GM12891 (cell line): Measurements from ENCODE around the gene CCDC92.

Experiments
- DNase-seq: peaks from one replicate; pipeline ENCODE4 v3.0.0; 2011; ENCODE audit warnings: low spot score; ENCODE audit not compliant: insufficient read length
- FAIRE-seq: peaks from 2 replicates; lab custom pipeline; 2011; peaks lifted over from hg19 to GRCh38; lab: Jason Lieb, UNC
- PAX5 ChIP-seq: IDR thresholded peaks from 2 replicates; pipeline ENCODE4 v1.6.1; 2011; ENCODE audit warnings: low read length, moderate library complexity, mild to moderate bottlenecking; ENCODE audit not compliant: insufficient read depth, severe bottlenecking
- POLR2A ChIP-seq: IDR thresholded peaks from 2 replicates; pipeline ENCODE4 v1.6.1; 2011; ENCODE audit warnings: low read depth, low read length, control low read depth
- POLR2AphosphoS5 ChIP-seq: IDR thresholded peaks from 2 replicates; pipeline ENCODE4 v1.6.1; 2011; ENCODE audit warnings: low read depth, low read length, control low read depth
- POU2F2 ChIP-seq: IDR thresholded peaks from 2 replicates; pipeline ENCODE4 v1.6.1; 2011; ENCODE audit warnings: low read depth, mild to moderate bottlenecking, control low read depth, low read length, moderate library complexity
- SPI1 ChIP-seq: IDR thresholded peaks from 2 replicates; pipeline ENCODE4 v1.6.1; 2011; ENCODE audit warnings: low read depth, low read length, control low read depth
- TAF1 ChIP-seq: IDR thresholded peaks from 2 replicates; pipeline ENCODE4 v1.6.1; 2011; ENCODE audit warnings: low read depth, low read length, control low read depth

Gene CCDC92

GRCh38 chr12:123903301-123904065 lies 69.1 kb downstream of the CCDC92 start:
- FAIRE-seq, result no peak
- DNase-seq, result no peak
- TF ChIP-seq PAX5 (no peak), POU2F2 (no peak), SPI1 (no peak), POLR2AphosphoS5 (no peak)

GRCh38 chr12:123902821-123903220 lies 69.8 kb downstream of the CCDC92 start:
- TF ChIP-seq PAX5 (no peak), SPI1 (no peak), POLR2A (no peak), POLR2AphosphoS5 (no peak), TAF1 (no peak), POU2F2 (no peak)
- no peak for DNase-seq
- FAIRE-seq, result no peak

- FAIRE-seq (peak; percentile 5), DNase-seq (no peak)
- TF ChIP-seq SPI1 (no peak), POU2F2 (no peak), POLR2A (no peak)
Observed at GRCh38 chr12:123900871-123901376, 71.7 kb downstream of the CCDC92 start.

GRCh38 chr12:123899368-123899767 lies 73.3 kb downstream of the CCDC92 start:
- FAIRE-seq (no peak), DNase-seq (no peak)
- TF ChIP-seq SPI1 (no peak), PAX5 (no peak), POU2F2 (no peak), POLR2AphosphoS5 (no peak), TAF1 (no peak), POLR2A (no peak)

- TF ChIP-seq POLR2A (no peak), POU2F2 (no peak), PAX5 (no peak), SPI1 (no peak), TAF1 (no peak), POLR2AphosphoS5 (no peak)
- FAIRE-seq (no peak), DNase-seq (no peak)
Observed at GRCh38 chr12:123898673-123899072, 74.0 kb downstream of the CCDC92 start.

- no peak for TF ChIP-seq PAX5
- TF ChIP-seq POU2F2, result no peak
- no peak for TF ChIP-seq SPI1
- TF ChIP-seq POLR2A, result no peak
- TF ChIP-seq POLR2AphosphoS5, result no peak
- TF ChIP-seq TAF1, result no peak
- FAIRE-seq, result no peak
- no peak for DNase-seq
Observed at GRCh38 chr12:123897221-123897620, 75.4 kb downstream of the CCDC92 start.

GRCh38 chr12:123896767-123897166 lies 75.9 kb downstream of the CCDC92 start:
- no peak for FAIRE-seq
- no peak for DNase-seq
- TF ChIP-seq POLR2AphosphoS5 (no peak), PAX5 (no peak), POU2F2 (no peak), POLR2A (no peak), TAF1 (no peak), SPI1 (no peak)

- DNase-seq, result no peak
- no peak for FAIRE-seq
- TF ChIP-seq PAX5 (no peak), POLR2A (no peak), TAF1 (no peak), SPI1 (no peak), POLR2AphosphoS5 (no peak), POU2F2 (no peak)
Observed at GRCh38 chr12:123895451-123895850, 77.2 kb downstream of the CCDC92 start.

- TF ChIP-seq POLR2A (no peak), POU2F2 (no peak), SPI1 (no peak)
- DNase-seq (no peak), FAIRE-seq (no peak)
Observed at GRCh38 chr12:123894823-123895345, 77.7 kb downstream of the CCDC92 start.

GRCh38 chr12:123893276-123893675 lies 79.4 kb downstream of the CCDC92 start:
- TF ChIP-seq PAX5 (no peak), POU2F2 (no peak), TAF1 (no peak), POLR2A (no peak)
- FAIRE-seq (no peak), DNase-seq (no peak)

- FAIRE-seq (no peak), DNase-seq (no peak)
- no peak for TF ChIP-seq TAF1
- no peak for TF ChIP-seq POLR2AphosphoS5
- TF ChIP-seq POU2F2, result no peak
- TF ChIP-seq PAX5, result no peak
- TF ChIP-seq POLR2A, result no peak
- TF ChIP-seq SPI1, result no peak
Observed at GRCh38 chr12:123892853-123893252, 79.8 kb downstream of the CCDC92 start.
